ENCODE measurements around the gene SLC6A15. TPM values are rescaled to one million over a fixed set of nuclear protein-coding genes. Genes with fewer than 3 reads are reported as not detected.
A peak's percentile ranks its signal among the peaks of the same experiment; 100 is the strongest.

SLC6A15 gene
- 0.39 and 0.96 TPM in 2 replicates for total RNA-seq (2014; rRNA removed; shearing (Covaris generic))

DNA sequence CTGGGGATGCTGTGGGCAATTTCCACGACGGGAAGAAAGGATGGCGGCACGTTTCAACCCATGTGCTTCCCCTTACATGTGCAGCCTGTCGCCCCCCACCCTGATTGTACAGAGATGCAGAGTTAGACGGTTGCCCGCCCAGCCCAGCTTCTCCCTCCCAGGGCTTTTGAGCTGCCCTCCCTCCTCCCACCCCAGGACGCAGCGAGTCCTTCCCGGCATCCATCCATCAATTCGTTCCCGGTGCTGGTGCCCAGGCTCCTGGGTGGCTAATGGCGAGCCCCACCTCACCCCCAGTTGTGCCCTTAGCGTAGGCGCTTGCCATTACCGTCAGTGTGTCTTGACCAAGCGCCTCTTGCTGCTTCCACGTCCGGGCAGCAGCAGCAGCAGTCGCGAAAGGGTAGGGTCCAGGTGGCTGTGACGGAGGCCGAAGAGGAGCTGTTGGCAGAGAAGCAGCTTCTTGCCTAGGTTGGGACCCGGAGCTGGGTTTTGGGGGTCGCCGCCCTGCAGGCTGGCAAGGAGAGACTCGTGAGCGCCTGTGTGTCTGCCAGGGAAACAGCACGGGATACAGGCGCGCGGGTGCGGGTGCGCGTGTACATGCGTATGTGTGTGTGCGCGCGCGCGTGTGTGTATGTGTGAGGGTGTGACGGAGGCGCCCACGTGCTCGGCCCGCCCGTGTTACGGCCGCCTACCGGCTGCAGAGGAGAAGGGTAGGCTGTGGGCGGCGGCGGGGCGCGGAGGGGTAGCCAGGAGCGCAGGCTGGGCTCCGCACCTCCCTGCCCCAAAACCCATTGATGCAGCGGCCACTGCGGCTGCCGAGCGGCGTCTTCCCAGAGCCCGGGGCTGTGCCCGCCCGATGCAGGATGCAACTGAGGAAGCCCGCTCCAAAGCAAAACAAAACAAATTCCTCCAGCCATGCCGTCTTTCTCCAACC, at the start of gene SLC6A15:
Gene SLC6A15 (minus strand): TSS at position 602 of the 931 bp plus-strand sequence. CDS start 20,679 bp downstream, outside the sequence.
- peak; percentile 38 for DNase-seq (ENCODE audit: low read depth)

DNA sequence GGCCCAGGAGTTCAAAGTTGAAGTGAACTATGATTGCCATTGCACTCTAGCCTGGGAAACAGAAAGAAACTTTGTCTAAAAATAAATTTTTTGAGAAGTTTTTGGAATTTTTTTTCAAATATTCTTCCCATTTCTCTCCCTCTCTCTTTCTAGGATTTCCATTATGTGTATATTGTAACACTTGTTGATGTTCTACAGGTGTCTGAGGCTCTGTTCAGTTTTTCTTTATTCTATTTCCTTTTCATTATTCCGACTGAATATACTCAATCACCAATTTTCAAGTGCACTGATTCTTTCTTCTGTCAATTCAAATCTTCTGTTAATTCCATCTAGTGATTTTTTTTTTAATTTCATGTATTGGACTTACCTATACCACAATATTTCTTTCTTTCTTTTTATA, 48.3 kb upstream of the SLC6A15 start:
- DNase-seq (ENCODE audit: low read depth) = no peak

DNA sequence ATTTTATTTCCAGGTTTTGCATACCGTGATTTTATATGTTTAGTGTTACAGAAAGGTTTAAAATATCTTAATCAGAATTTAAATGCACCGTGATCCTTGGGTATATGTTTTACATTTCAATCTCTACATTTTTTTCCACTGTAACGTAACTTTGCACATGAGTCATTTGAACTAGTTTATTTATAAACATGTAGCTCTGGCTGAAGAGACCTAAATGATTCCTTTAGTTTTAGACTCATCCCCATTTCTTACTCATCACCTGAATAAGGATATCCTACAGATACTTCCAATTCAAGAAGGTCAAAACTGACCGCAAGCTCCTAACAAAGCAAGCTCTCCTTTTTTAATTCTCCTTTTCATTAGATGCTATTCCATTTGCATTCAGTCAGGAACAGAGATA, 42.7 kb upstream of the SLC6A15 start:
- no peak for DNase-seq (ENCODE audit: low read depth)

DNA sequence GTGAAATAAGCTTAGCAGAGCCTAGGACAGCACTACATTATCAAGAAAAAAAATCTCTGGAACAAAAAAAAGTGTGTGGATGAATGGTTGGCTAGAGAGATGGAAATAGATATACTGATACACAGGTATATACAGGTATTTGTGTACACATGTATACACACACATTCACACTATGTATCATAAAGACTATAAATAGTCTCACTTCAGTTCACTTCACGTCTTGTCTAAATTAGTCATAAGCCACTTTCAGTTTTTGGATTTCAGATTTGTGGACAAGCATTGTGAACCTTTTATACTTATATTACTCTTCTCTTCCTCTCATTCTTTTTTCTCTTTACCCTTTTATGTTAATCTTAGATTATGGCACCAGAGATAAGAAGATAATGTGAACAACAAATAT, 41.8 kb upstream of the SLC6A15 start:
- DNase-seq (ENCODE audit: low read depth) = no peak

DNA sequence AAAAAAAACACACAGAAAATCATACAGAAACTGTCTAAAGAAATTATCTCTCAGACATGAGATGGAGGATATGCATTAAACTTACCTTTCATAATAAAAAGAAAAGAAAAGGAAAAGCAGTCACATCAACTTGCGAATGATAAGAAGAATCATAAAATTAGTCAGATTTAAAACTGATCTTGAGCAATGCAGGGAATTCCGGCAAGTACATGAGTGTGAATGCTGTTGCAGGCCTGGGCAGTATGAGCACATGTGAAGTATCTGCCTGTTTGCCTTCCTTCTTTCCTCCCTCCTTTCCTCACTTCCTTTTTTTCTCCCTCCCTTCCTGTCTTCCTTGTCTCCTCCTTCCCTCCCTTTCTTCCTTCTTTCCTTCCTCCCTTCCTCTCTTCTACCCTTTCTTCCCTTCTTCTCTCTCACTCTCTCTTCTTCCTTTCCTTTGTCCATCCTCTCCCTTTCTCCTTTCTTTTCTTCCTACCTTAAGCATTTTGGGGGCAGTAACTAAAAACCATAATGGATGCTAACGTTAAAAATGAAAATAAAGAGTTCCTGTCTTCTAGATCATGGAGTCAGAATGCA, 38.5 kb upstream of the SLC6A15 start:
- no peak for DNase-seq (ENCODE audit: low read depth)

DNA sequence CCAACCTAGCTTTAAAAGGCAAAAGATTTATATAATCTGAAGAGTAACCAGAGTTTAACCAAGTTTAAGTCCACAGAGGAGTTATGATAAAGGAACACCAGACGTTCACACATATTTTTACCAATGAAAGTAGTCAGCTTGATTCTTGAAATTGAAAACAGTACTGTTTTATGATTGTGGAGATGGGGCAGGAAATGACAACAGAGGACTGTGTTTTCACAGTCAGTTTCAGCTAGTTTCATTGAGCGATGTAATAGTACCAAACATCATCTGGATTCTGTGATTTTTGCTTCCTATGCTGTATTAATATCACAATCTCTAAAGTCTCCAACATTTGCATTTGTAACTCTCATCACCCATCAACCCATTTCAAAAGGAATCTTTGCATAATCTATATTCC, 34.2 kb upstream of the SLC6A15 start:
- no peak for DNase-seq (ENCODE audit: low read depth)

DNA sequence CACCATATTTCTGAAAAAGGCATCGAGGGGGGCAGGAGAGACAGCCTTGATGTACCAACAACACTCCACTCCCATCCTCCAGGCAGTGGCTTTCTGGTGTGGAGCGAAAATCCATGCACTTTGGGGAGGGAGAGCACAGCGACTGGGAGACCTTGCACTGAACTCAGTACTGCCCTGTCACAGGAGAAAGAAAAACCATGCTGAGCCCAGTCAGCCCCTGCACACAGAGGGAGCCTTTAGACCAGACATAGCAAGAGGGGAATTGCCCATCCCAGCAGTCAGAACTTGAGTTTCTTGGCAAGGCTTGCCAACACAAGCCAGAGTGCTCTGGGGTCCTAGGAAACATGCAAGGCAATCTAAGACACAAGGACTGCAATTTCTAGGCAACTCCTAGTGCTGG, 24.8 kb upstream of the SLC6A15 start:
- no peak for DNase-seq (ENCODE audit: low read depth)

DNA sequence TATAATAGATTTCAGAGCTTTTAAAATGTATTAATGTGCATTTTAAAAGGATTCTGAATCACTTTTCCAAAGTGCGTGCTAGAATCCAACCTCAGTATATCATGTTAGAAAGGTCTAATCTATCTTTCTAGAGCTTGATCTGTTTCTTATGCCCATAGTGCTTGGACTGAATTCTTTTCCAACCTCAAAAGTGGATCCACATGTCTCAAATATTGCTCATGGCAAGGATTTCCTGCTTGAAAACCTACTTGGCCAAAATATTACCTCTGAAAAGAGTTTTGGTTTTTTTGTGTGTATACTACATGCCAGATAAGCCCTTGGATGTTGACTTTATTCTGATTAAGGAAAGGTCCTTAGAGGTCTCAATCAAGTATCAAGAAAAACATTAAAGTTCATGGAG, 16.9 kb upstream of the SLC6A15 start:
- DNase-seq (ENCODE audit: low read depth) = no peak

DNA sequence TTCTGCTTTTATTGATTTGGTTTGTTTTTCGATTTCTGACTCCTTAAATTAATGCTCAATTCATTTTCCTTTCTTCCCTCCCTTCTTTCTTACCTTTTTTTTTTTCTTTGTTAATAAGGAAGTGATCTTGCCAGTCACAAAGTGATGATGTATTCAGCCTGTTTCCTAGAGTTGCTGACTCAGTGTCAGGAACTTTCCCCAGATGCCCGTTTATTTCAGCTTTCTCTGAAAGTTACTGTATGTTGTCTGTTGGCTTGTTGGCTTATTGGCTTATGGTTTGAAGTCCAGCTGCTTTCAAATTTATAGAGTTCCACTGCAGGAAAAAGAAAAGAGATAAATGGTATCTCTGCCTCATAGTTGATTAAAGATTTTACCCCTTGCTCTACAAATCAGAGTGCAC, 12.4 kb upstream of the SLC6A15 start:
- no peak for DNase-seq (ENCODE audit: low read depth)

DNA sequence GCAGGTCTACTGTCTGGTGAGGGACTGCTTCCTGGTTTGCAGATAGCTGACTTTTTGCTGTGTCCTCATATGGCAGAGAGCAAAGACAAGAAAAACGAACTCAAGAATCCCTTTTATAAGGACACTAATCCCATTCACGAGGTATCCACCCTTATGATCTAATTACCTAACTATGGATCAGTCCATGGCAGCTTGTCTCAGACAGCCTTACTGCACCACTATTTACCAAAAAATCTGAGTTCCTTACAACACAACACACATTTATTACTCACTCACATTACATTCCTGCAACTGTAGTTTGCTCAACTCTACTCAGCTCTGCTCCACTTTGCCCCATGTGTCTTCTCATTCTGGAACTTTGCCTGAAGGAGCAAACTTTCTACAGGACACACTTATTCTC, 10.1 kb upstream of the SLC6A15 start:
- DNase-seq (ENCODE audit: low read depth) = no peak

DNA sequence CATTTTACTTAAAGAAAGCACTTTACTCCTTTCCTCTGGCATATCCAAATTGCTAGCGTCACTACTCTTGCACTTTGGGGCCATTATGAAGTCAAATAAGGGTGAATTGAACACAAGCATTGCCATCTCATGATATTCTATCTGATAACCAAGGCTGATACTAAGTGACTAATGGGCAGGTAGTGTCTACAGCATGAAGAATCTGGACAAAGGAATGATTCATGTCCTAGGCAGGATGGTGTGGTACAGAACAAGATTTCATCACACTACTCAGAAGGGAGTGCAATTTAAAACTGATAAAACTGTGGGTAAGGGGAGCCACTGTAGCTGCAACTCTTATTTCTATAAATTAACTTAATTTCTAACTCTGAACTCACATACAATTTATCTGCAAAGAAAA, 7.7 kb upstream of the SLC6A15 start:
- no peak for DNase-seq (ENCODE audit: low read depth)

DNA sequence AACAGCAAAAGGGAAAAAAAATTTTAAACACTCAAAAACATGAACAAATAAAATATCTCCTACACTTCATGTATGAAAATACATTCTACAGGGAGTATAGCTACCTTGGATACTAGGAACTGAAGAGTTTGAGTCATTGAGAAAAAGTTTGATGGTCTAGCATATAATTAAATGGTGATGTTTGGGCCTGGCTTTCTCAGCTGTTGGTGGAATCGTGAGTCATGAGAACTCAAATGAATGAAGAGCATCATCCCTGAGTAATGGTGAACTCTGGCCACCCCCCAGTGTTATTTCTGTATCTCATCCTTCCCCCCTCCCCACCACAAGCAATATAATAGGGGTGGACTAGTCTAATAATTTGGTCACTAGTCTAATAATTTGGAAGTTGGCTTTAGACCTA, 6.7 kb upstream of the SLC6A15 start:
- DNase-seq (ENCODE audit: low read depth) = no peak

DNA sequence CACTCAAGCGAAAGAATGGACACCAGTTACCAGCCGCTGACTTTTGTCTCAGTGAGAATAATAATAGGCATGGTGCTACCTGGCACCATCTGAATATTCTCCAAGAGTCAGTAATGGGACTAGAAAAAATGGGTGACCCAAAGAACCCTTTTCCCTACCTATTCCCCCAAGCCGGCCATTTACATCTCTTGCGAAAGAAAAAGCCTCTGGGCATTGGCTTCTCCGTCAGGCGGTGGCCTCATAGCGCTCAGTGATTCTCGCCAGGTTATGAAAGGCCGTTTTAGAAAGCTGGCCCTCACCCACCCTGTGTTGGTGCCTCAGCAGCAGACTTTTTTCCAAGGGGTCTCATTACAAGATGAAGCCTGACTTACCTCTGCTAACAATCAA, 523 bp upstream of the SLC6A15 start:
- DNase-seq (ENCODE audit: low read depth) = no peak

DNA sequence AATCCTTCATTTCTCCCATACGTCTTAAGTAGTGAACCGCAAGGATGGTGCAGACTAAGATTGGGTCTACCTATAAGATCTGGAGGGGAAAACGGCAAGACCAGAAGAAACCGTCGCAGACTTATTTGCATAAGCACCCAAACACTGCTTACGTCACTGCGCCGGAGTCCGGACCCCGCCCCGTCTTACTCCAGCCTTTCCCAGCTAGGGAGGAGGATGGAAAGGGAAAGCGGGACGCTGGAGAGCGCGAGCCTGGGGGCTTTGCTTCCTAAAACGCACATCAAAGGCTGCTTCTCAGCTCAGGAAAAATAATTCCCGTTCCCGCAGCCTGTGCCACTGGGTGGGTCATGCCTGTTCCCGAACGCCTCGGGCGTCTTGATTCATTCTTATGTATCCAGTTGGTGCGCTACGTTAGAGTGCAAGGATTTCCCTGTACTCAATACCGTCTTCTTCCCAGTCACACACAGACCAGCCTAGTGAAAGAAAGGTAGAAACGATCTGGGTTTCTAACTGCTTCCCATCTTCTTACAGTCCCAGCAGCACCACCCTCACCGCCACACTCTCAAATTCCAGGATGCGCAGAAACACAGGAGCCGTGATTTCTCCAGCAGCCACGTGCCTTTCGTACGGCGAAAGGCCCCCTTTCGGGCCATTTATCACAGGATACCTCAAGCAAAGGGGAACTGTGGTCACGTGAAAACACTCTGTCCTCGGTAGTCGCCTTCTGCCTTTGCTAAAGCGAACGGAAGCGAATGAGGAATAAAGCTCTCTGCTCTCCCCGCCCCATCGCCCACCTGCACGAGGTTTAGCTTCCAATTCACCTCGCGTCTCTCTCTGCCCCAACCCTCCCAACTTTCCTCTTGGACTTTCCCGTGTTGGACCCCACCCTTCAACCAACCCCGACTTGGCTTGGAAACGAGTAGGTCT, 1.1 kb downstream of the SLC6A15 start:
- peak; percentile 40 for DNase-seq (ENCODE audit: low read depth)

DNA sequence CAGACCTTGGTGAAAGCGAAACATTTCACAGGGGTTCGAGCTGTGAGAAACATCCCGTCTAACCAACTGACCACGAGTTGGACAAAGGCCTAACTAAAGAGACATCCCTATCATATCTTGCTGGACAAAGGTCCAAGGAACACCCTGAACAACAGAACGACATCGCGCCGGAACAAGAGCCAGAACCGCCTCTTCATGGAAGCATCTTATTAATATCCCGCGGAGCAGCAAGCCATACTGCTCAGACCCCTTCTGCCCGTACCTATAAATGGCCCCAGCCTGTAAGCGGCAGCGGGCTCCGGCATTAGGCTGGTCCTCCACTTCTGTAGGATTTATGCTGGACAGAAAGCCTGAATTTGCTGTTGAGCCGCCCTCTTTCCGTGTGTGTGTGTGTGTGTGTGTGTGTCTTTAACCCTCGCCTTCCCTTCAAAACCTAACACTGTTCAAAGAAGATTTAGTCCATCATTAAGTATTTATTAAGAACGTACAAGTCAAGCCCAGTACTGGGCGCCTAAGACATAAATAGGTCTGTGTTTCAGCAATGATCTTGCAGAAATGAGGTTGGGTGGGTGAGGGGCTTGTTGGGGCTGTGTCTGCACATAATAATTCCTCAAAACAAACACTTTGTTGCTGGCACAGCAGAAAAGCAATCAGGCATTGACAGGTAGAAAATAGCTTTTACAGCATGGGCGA, 1.9 kb downstream of the SLC6A15 start:
- DNase-seq (ENCODE audit: low read depth) = peak; percentile 8

DNA sequence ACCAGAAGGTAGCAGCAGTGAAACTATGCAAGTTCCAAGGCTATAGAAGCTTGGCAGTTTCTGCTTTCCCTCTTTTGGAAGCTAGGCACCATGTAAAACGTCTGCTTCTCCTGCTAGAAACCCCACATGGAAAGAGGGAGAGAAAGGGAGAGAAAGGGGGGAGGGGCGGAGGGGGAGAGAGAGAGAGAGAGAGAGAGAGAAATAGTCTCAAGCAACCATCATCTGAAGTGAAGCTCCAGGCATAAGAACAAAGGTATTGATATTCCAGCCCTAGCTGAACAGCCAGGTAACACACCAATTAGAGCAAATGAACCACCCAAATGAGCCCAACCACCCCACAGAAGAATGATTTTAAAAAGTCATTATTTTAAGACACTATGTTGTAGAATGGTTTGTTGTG, 8.5 kb downstream of the SLC6A15 start:
- no peak for DNase-seq (ENCODE audit: low read depth)

DNA sequence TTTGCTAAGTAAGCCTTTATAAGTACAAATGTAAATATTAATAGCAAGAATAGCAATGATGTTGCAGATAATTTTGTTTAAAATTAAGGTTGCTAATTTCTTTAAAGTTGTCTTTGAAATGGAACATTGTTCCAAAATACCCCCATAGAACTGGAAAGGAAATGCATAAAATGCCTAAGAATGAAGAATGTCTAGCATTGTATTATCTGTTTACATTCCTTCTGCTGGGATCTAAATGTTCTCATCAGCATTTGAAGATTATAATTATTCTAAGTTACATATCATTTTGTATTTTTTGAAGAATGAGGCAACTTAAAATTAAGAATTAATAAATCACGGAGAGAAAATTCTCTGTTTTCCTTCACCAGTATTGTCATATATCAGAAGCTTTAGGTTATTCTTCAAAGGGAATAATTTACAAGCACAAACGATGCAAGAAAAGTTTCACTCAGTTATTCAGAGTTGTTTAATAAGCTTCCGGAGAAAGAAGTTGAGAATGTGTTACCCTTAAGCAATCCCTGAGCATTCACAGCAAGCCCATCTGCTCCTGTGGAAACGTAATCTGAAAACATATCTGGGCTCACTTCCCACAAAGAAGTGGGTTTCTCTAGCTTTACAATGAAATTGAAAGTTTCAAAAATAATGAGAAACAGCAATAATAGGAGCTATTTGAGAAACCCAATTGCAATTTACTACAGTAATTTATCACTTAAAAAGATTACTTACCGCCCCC, 21.3 kb downstream of the SLC6A15 start:
- DNase-seq (ENCODE audit: low read depth) = no peak

DNA sequence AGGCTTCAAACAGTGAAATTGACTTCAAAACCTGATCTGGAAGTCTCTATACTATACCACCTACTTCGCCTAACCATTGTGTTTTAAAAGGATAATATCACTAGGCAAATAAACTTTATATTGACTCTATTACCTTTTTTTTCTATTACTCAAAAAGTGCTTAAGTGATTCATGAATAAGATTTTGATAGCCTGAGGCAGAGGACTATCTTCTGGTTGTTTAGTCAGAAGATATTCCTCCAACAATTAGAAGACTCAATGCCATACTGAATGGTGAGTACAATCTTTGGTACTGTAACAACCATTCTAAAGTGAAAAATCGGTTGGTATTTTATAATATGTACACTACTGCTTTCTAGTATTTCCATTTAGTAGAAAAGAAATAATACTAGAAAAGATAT, 22.8 kb downstream of the SLC6A15 start:
- no peak for DNase-seq (ENCODE audit: low read depth)

DNA sequence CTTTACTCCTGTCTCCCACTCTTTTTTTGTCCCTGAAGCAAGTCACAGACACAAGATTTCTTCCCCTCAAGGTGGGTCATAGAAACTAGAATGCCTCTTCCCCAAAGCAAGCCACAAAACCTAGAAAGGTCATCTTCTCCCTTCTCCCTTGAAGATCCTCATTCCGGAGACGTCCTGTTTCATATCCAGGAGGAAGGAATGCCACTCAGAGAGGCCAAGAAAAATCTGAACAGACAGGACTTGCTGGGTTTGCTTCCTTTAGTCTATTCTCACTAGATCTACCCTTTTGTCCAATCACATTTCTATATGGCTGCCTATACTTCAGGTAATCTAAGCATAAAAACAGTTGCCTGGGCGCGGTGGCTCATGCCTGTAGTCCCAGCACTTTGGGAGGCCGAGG, 23.7 kb downstream of the SLC6A15 start:
- no peak for DNase-seq (ENCODE audit: low read depth)

DNA sequence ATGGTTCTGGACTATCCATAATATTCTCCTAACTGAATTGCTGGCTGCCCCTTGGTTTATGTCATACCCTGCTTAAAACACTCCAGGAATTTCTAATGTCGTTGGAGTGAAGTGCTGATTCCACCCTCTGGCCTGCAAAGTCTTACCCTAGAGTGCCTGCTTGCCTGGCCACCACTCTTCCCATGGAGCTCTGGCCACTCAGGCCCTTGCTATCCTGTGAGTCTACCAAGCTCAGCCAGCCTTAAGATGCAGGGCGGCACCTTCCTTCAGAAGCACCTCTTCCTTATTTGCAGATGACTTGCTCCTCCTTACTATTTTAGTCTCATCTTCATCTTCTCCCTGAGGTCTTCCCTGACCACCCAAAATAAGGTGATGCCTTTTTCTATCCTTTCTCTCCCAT, 35.3 kb downstream of the SLC6A15 start:
- DNase-seq (ENCODE audit: low read depth) = no peak

DNA sequence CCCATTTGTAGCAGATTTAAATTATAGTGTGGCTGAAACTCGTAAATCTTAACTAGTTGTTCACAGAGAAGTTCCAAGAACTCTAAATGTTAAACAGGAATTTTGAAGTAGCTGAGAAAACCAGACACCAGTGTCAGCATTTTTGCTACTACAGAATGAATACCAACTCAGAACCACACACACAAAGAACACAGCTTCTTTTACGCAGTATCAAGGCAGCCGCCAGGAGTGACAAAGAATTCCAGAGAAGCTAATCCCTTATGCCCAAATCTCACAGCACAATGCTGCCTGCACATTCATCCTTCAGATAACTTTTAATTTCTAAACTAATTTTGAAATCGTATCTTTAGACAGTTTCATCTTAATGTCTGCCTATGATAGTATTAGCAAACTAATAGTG, 37.4 kb downstream of the SLC6A15 start:
- DNase-seq (ENCODE audit: low read depth) = no peak
